Neural crest cell (in vitro differentiated cells): ENCODE measurements around the gene NHEJ1. TPM values are rescaled to one million over a fixed set of nuclear protein-coding genes. Genes with fewer than 3 reads are reported as not detected.

ENCODE experiments used
- DNase-seq: peaks from one replicate; pipeline ENCODE4 v3.0.0; 2021; ENCODE audit warnings: low read depth, mixed read lengths, low spot score
- H3K27ac Mint-ChIP-seq: one replicate; pipeline ENCODE4 v1.8.0; 2021; ENCODE audit warnings: mild to moderate bottlenecking, mixed read lengths; ENCODE audit not compliant: unreplicated experiment
- H3K27me3 Mint-ChIP-seq: 2 replicates; pipeline ENCODE4 v1.8.0; 2021; ENCODE audit warnings: low read depth, mild to moderate bottlenecking, mixed read lengths
- H3K36me3 Mint-ChIP-seq: 2 replicates; pipeline ENCODE4 v1.8.0; 2021; ENCODE audit warnings: low read depth, mild to moderate bottlenecking, mixed read lengths
- H3K4me1 Mint-ChIP-seq: 2 replicates; pipeline ENCODE4 v1.8.0; 2021; ENCODE audit warnings: mixed read lengths
- H3K4me3 Mint-ChIP-seq: one replicate; pipeline ENCODE4 v1.8.0; 2021; ENCODE audit warnings: mild to moderate bottlenecking, mixed read lengths
- H3K9me3 Mint-ChIP-seq: 2 replicates; pipeline ENCODE4 v1.8.0; 2021; ENCODE audit warnings: mixed read lengths
- total RNA-seq: library from RNA; stranded (reverse); gene quantifications from 2 replicates; pipeline ENCODE4 v1.2.1, GENCODE V29; 2021
- TF ChIP-seq, protein P1 (sequence below): fragments of 200-600 bp; sonication (generic); conservative IDR thresholded peaks from 2 replicates; pipeline ENCODE4 v1.5.0; 2021; ENCODE audit warnings: antibody characterized with exemption, mild to moderate bottlenecking

Gene NHEJ1
- total RNA-seq, 1 donor from 2014 or later: 26.8 TPM

DNA sequence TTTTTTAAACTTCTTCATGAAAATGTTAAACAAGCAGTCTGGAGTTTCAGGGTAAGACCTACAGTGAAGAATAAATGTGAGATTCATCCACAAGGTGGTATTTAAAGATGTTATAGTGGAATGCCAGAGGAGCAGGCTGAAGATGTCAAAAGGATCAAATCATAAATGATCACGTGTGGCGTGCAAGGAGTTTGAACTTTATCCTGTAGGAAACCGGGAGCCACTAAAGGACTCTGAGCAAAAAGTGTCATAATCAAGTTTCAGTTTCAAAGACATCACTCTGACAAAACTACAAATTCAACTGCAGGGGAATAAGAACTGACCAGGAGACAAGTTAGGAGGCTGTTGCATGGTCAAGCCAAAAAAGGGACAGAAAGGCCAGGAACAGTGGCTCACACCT lies 19.9 kb downstream of the NHEJ1 start:
- no peaks in the 10 kb centered on the region for H3K4me1 Mint-ChIP-seq
- peaks cover 5% of the 10 kb centered on the region for H3K36me3 Mint-ChIP-seq
- H3K9me3 Mint-ChIP-seq: no peaks in the 10 kb centered on the region
- no peak for DNase-seq
- TF ChIP-seq, protein P1, sequence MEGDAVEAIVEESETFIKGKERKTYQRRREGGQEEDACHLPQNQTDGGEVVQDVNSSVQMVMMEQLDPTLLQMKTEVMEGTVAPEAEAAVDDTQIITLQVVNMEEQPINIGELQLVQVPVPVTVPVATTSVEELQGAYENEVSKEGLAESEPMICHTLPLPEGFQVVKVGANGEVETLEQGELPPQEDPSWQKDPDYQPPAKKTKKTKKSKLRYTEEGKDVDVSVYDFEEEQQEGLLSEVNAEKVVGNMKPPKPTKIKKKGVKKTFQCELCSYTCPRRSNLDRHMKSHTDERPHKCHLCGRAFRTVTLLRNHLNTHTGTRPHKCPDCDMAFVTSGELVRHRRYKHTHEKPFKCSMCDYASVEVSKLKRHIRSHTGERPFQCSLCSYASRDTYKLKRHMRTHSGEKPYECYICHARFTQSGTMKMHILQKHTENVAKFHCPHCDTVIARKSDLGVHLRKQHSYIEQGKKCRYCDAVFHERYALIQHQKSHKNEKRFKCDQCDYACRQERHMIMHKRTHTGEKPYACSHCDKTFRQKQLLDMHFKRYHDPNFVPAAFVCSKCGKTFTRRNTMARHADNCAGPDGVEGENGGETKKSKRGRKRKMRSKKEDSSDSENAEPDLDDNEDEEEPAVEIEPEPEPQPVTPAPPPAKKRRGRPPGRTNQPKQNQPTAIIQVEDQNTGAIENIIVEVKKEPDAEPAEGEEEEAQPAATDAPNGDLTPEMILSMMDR: no peak
- H3K27me3 Mint-ChIP-seq: no peaks in the 10 kb centered on the region
- H3K4me3 Mint-ChIP-seq: no peak overlapping the region
- H3K27ac Mint-ChIP-seq: no peak overlapping the region

DNA sequence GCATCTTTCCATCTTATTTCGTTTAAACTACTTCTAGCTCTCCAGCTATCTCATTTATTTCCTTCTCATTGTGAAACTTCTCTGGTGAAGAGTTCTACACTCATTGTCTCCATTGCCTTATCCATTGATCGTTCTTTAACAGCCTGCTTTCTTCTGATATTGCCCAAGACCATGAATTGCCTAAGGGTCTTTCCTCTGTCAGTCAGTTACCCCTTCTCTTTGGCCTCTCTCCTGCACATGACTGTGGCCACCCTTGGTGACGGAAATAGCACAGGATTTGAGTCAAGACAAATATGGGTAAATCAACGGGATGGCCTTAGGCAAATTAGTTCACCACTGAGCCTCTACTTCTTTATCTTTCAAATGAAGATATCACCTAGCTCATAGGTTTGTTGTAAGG lies 26.6 kb downstream of the NHEJ1 start:
- no peak for DNase-seq
- Mint-ChIP-seq H3K4me1 (no peaks in the 10 kb centered on the region), H3K4me3 (no peak overlapping the region), H3K9me3 (no peaks in the 10 kb centered on the region), H3K36me3 (no peaks in the 10 kb centered on the region), H3K27ac (no peak overlapping the region), H3K27me3 (no peaks in the 10 kb centered on the region)
- TF ChIP-seq, protein P1: no peak

DNA sequence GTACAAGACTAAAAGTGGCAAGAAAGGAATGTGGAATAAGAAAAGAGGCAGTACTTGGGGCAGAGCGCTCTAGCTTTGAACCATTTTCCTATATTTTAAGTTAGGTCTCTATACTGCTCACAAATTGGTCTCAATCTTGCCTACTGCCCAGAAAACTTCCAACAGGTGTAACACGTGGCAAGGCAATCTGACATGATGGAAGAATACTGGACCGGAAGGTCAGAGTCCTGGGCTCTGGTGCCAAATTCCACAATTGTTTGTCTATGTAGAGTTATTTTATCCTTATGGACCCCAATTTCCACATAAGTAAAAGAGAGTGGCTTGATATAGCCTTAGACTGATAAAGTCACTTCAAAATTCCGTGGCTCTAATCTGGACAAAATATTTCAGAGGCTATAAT lies 28.9 kb downstream of the NHEJ1 start:
- H3K9me3 Mint-ChIP-seq: no peaks in the 10 kb centered on the region
- no peaks in the 10 kb centered on the region for H3K4me1 Mint-ChIP-seq
- DNase-seq: no peak
- H3K36me3 Mint-ChIP-seq: no peaks in the 10 kb centered on the region
- no peaks in the 10 kb centered on the region for H3K27me3 Mint-ChIP-seq
- TF ChIP-seq, protein P1: no peak
- no peak overlapping the region for H3K27ac Mint-ChIP-seq
- H3K4me3 Mint-ChIP-seq: no peak overlapping the region

DNA sequence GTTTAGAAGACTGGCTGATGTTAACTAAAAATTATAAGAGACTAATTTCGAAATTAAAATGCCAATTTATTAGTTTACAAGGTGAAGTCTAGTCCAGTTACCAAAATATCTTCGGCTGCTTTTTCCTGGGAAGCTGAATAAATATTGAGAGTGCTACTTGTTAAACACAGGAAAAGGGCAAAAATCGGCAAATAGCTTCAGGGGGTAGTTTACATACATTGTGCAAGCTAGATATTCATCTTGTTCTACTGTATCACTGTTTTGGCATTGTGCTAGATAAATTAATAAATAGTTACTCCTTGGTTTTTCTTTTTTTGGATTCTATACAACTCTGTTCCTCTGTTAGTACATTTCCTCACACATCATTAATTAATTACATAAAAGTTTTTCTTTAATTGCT lies 29.3 kb downstream of the NHEJ1 start:
- no peaks in the 10 kb centered on the region for H3K4me1 Mint-ChIP-seq
- DNase-seq: no peak
- no peaks in the 10 kb centered on the region for H3K27me3 Mint-ChIP-seq
- no peak overlapping the region for H3K4me3 Mint-ChIP-seq
- H3K9me3 Mint-ChIP-seq: no peaks in the 10 kb centered on the region
- TF ChIP-seq, protein P1: no peak
- H3K27ac Mint-ChIP-seq: no peak overlapping the region
- no peaks in the 10 kb centered on the region for H3K36me3 Mint-ChIP-seq

DNA sequence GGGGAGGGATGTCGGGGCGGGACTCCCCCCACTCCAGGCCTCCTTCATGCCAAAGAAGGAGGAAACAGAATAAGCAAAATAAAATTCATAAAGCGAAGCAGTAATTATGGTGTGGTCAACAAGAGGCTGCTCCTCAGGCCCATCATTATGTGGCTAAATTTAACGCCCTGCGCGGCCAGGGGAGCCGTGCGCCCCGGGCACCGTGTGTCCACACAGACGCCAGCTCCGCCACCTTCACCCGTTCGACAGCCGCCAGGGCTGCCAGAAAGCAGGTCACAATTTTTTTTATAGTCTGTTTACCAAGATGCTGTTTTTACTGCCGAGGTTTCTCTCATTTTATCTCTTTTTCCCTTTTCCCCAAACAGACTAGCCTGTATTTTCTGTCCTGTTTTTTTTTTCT lies 31.0 kb downstream of the NHEJ1 start:
- TF ChIP-seq, protein P1: no peak
- Mint-ChIP-seq H3K36me3 (no peaks in the 10 kb centered on the region), H3K4me1 (no peaks in the 10 kb centered on the region), H3K27me3 (no peaks in the 10 kb centered on the region), H3K27ac (no peak overlapping the region), H3K9me3 (no peaks in the 10 kb centered on the region), H3K4me3 (no peak overlapping the region)
- DNase-seq: no peak

DNA sequence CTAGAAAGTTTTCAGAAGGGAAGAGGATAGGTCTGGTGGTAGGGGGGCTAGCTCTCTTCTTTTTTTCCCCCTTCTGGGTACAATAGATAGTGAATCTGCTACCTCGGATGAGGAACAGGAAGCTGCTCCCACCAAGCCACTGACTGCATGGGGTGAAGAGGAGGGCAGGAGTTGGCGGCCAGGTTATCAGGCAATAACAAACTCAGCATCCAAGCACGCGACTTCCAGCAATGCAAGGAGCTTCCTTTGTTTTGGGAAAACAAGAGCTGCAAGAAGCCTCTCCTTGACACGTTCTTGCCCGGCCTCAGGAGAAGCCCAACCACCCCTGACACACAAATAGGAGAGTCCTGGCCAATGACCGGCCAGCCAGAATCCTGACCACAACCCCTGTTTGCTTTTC lies 32.2 kb downstream of the NHEJ1 start:
- H3K4me3 Mint-ChIP-seq: no peak overlapping the region
- DNase-seq: no peak
- H3K4me1 Mint-ChIP-seq: no peaks in the 10 kb centered on the region
- no peaks in the 10 kb centered on the region for H3K36me3 Mint-ChIP-seq
- H3K27me3 Mint-ChIP-seq: no peaks in the 10 kb centered on the region
- no peaks in the 10 kb centered on the region for H3K9me3 Mint-ChIP-seq
- TF ChIP-seq, protein P1: no peak
- H3K27ac Mint-ChIP-seq: no peak overlapping the region
